ENCODE results near the gene USP5. TPM values are rescaled to one million over a fixed set of nuclear protein-coding genes. Genes with fewer than 3 reads are reported as not detected.
A peak's percentile ranks its signal among the peaks of the same experiment; 100 is the strongest.

The USP5 gene
- total RNA-seq, 2 experiments from 2014 or later = 31.8 to 33.4 TPM

DNA sequence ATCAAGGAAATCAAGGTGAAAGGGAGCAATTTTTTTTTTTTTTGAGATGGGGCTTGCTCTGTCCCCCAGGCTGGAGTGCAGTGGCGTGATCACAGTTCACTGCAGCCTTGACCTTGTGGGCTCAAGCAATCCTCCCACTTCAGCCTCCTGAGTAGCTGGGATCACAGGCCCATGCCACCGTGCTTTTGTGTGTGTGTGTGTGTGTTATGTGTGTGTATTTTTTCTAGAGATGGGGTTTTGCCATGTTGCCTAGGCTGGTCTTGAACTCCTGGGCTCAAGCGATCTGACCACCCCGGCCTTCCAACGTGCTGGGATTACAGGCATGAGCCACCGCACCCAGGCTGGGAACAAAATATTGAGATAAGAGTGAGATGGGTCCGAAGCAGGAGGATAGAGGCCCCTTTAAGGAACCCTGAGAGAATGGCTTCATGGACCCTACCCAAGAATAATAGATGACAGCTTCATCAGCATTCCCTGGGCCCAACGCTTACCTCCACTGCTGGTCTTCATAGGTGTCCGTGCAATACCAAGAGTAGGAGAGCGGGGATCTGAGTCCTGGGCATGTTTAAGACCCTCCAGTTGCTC lies 1.9 kb upstream of the USP5 start:
- Histone ChIP-seq H3K36me3 (ENCODE audit: insufficient read depth, low read length) (peaks cover 5% of the 10 kb centered on the region), H3K9me3 (ENCODE audit: control insufficient read depth in 1 of 2, insufficient read depth in 1 of 2, low read length in 2 of 2) (no peaks in the 10 kb centered on the region), H3K4me1 (ENCODE audit: insufficient read depth, low read length) (peaks cover 37% of the 10 kb centered on the region), H3K27me3 (ENCODE audit: control insufficient read depth in 1 of 2, insufficient read depth in 2 of 2, low read length in 2 of 2) (no peaks in the 10 kb centered on the region), H3K27ac (ENCODE audit: low read depth in 1 of 2, low read length in 2 of 2) (no peak overlapping the region), H3K4me3 (ENCODE audit: low read length) (no peak overlapping the region)
- peak overlapping the region; percentile 39 for H3K4me3 Mint-ChIP-seq
- no peaks in the 10 kb centered on the region for H3K27me3 Mint-ChIP-seq
- CTCF ChIA-PET = interaction anchor here (1.2 to 2.9 kb wide), 2 partner anchors 15 to 22 kb away, joined by 3 to 11 read pairs; no protein-coding TSS in a partner anchor
- H3K4me1 Mint-ChIP-seq (ENCODE audit: low read depth) = peaks cover 25% of the 10 kb centered on the region
- DNase-seq (no peak), ATAC-seq (ENCODE audit: poor library complexity) (no peak)
- no peak overlapping the region for H3K27ac Mint-ChIP-seq
- intact Hi-C loops (cut with DNase I, micrococcal nuclease) = loop anchor here (2.0 to 5.0 kb wide), 6 partner anchors 42 to 188 kb away; partner anchors contain the start of genes EMG1 (in 2 of the 2), PHB2 (in 2 of the 2), CD4 (in 1 of the 2) and ING4 (in 1 of the 2)
- TF ChIP-seq, protein P1, sequence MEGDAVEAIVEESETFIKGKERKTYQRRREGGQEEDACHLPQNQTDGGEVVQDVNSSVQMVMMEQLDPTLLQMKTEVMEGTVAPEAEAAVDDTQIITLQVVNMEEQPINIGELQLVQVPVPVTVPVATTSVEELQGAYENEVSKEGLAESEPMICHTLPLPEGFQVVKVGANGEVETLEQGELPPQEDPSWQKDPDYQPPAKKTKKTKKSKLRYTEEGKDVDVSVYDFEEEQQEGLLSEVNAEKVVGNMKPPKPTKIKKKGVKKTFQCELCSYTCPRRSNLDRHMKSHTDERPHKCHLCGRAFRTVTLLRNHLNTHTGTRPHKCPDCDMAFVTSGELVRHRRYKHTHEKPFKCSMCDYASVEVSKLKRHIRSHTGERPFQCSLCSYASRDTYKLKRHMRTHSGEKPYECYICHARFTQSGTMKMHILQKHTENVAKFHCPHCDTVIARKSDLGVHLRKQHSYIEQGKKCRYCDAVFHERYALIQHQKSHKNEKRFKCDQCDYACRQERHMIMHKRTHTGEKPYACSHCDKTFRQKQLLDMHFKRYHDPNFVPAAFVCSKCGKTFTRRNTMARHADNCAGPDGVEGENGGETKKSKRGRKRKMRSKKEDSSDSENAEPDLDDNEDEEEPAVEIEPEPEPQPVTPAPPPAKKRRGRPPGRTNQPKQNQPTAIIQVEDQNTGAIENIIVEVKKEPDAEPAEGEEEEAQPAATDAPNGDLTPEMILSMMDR (IDR thresholded peaks at IDR 0.05) = no peak
- POLR2A ChIA-PET = interaction anchor here (2.9 to 6.6 kb wide), 3 partner anchors 17 to 161 kb away, joined by 16 to 90 read pairs (median 43); partner anchors contain the start of genes GPR162, TPI1 and ZNF384
- peaks cover 17% of the 10 kb centered on the region for H3K36me3 Mint-ChIP-seq (ENCODE audit: low read depth)
- no peaks in the 10 kb centered on the region for H3K9me3 Mint-ChIP-seq

DNA sequence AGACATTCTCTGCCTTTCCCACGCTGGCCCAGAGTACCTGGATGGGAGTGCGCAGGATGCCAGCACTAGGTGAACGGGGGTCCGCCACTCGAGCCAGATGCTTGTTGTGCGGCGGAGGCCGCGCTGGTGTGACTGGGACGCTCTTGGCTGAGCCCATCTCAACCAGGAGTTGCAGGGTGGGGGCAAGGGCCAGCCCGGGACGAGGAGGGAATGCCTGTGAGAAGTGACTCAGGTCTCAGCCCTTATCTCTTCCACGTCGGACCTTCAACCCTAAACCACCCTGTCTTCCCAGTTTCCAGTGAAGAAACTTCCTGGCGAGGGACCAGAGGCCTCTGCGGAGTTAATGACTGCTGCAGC lies 1.2 kb upstream of the USP5 start:
- Mint-ChIP-seq H3K27me3 (no peaks in the 10 kb centered on the region), H3K9me3 (no peaks in the 10 kb centered on the region), H3K36me3 (ENCODE audit: low read depth) (peaks cover 23% of the 10 kb centered on the region), H3K4me3 (peak overlapping the region; percentile 91), H3K27ac (peak overlapping the region; percentile 87), H3K4me1 (ENCODE audit: low read depth) (peaks cover 27% of the 10 kb centered on the region)
- Histone ChIP-seq H3K9me3 (ENCODE audit: control insufficient read depth in 1 of 2, insufficient read depth in 1 of 2, low read length in 2 of 2) (no peaks in the 10 kb centered on the region), H3K27me3 (ENCODE audit: control insufficient read depth in 1 of 2, insufficient read depth in 2 of 2, low read length in 2 of 2) (no peaks in the 10 kb centered on the region), H3K4me3 (ENCODE audit: low read length) (peak overlapping the region; percentile 73), H3K36me3 (ENCODE audit: insufficient read depth, low read length) (peaks cover 12% of the 10 kb centered on the region), H3K27ac (ENCODE audit: low read depth in 1 of 2, low read length in 2 of 2) (no peak overlapping the region), H3K4me1 (ENCODE audit: insufficient read depth, low read length) (peaks cover 42% of the 10 kb centered on the region)
- ChIA-PET CTCF (interaction anchor here (1.8 to 5.1 kb wide), 6 partner anchors 15 to 97 kb away, joined by 4 to 46 read pairs (median 22); partner anchors contain the start of genes C12orf57, MLF2, RNU7-1 and SPSB2), POLR2A (interaction anchor here (1.1 to 6.6 kb wide), 17 partner anchors 10 to 237 kb away, joined by 3 to 106 read pairs (median 26); partner anchors contain the start of genes C12orf57, CD4, COPS7A and ENO2)
- ATAC-seq (ENCODE audit: poor library complexity) (no peak), DNase-seq (peak in 1 of 14 experiments; percentile 57)
- intact Hi-C loops (cut with DNase I, micrococcal nuclease) = loop anchor here (2.0 to 5.0 kb wide), 6 partner anchors 42 to 188 kb away; partner anchors contain the start of genes EMG1 (in 2 of the 2), PHB2 (in 2 of the 2), CD4 (in 1 of the 2) and ING4 (in 1 of the 2)
- TF ChIP-seq, protein P1 (IDR thresholded peaks at IDR 0.05) = no peak

DNA sequence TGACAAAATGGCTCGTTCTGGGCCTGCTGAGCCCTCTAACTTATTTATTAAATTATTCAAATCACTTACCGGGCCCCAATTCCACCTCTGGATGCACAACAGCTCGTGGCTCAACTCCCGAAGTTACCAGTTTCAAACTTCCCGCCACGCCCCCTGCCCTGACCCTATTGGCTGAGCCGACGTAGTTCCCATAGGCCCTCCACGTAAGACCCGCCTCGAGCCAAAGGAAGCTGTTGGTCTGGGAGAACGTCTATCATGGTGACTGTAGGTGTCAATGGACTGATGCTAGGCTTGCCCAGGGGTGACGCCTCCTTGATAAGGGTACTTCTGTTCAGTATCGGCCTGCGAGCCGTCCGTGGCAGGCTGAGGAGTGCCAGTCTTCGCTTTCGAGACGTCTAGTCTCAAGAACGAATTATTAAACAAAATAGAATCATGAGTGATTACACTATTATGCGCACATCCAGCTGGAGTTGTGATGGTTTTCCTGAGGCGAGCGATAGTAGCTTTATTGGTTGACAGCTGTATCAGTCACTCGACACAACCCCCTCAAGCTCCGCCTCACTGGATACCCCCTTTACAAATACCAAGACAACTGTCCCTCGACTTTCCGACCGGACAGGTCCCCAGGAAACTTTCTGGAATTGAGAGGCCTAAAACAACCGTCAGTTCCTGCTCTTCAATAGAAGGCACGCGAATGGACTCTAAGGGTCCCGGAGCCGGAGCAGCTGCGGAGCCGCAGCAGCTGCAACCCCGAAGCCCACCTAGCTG lies 613 bp upstream of the USP5 start, which contains the start of gene CDCA3:
Gene CDCA3 (minus strand): TSS at position 134 of the 768 bp plus-strand sequence. CDS start 334 bp downstream, outside the sequence.
- H3K27me3 ChIP-seq (ENCODE audit: control insufficient read depth in 1 of 2, insufficient read depth in 2 of 2, low read length in 2 of 2) = no peaks in the 10 kb centered on the region
- no peaks in the 10 kb centered on the region for H3K27me3 Mint-ChIP-seq
- intact Hi-C loops (cut with DNase I, micrococcal nuclease) = loop anchor here (2.0 to 5.0 kb wide), 6 partner anchors 41 to 189 kb away; partner anchors contain the start of genes EMG1 (in 2 of the 2), PHB2 (in 2 of the 2), CD4 (in 1 of the 2) and ING4 (in 1 of the 2)
- H3K27ac ChIP-seq (ENCODE audit: low read depth in 1 of 2, low read length in 2 of 2) = peak within 1 kb of the TSS; percentile 89 to 95
- H3K4me1 ChIP-seq (ENCODE audit: insufficient read depth, low read length) = peaks cover 42% of the 10 kb centered on the region
- peaks cover 18% of the 10 kb centered on the region for H3K36me3 ChIP-seq (ENCODE audit: insufficient read depth, low read length)
- H3K4me3 Mint-ChIP-seq = peak within 1 kb of the TSS; percentile 91
- peak within 1 kb of the TSS; percentile 73 for H3K4me3 ChIP-seq (ENCODE audit: low read length)
- ChIA-PET POLR2A (interaction anchor here (0.6 to 6.6 kb wide), 34 partner anchors 9 to 381 kb away, joined by 3 to 106 read pairs (median 4); partner anchors contain the start of genes C12orf57, CD4, COPS7A and ENO2), CTCF (interaction anchor here (1.0 to 5.1 kb wide), 10 partner anchors 16 to 167 kb away, joined by 3 to 46 read pairs (median 8); partner anchors contain the start of genes C12orf57, COPS7A, MLF2 and RNU7-1)
- H3K4me1 Mint-ChIP-seq (ENCODE audit: low read depth) = peaks cover 29% of the 10 kb centered on the region
- H3K36me3 Mint-ChIP-seq (ENCODE audit: low read depth) = peaks cover 29% of the 10 kb centered on the region
- H3K27ac Mint-ChIP-seq = peak within 1 kb of the TSS; percentile 87
- TF ChIP-seq, protein P1 (IDR thresholded peaks at IDR 0.05) = no peak
- no peaks in the 10 kb centered on the region for H3K9me3 Mint-ChIP-seq
- ATAC-seq (ENCODE audit: poor library complexity) (peak; percentile 42), DNase-seq (peak; percentile 82 to 98 (median 89))
- no peaks in the 10 kb centered on the region for H3K9me3 ChIP-seq (ENCODE audit: control insufficient read depth in 1 of 2, insufficient read depth in 1 of 2, low read length in 2 of 2)
